HCT116 (cell line): ENCODE data around the gene SH3PXD2A. TPM values are rescaled to one million over a fixed set of nuclear protein-coding genes. Genes with fewer than 3 reads are reported as not detected.

Experiments
- ATAC-seq: fragments of 200-7000 bp; cut with Tn5 transposase; 2 replicates; pipeline ENCODE4 v1.9.1; 2020; ENCODE audit warnings: mild to moderate bottlenecking, moderate library complexity
- BruUV-seq: library from RNA; stranded (reverse); fragments of 400-500 nt; replicated peaks from 2 replicates; lab custom pipeline; 2021; lab: Mats Ljungman, UMichigan
- CTCF ChIA-PET: fragments of 300-600 bp; sonication (Branson Sonifier 250); formaldehyde crosslinking; loops from one replicate; lab custom pipeline; 2021; ENCODE audit warnings: antibody characterized with exemption; lab: Charles Lee
- POLR2A ChIA-PET: fragments of 300-600, 350-600 bp; sonication (Branson Sonifier 250); formaldehyde crosslinking; loops from one replicate; lab custom pipeline; 2021; ENCODE audit warnings: antibody characterized with exemption; lab: Charles Lee
- RAD21 ChIA-PET, 2 experiments: fragments of 300-600 bp; sonication (Branson Sonifier 250); formaldehyde crosslinking; loops; one replicate each; lab custom pipeline; 2023; ENCODE audit warnings: low total read pairs in 2 of 2; ENCODE audit not compliant: uncharacterized antibody in 2 of 2, unreplicated experiment in 2 of 2, low non-redundant PET in 1 of 2; lab: Charles Lee
- DNase-seq: peaks from one replicate; pipeline ENCODE4 v3.0.0-alpha.2; 2010; ENCODE audit warnings: low read depth, low spot score
- H2AFZ ChIP-seq: fragments of 200-600 bp; shearing (Covaris generic), sonication (generic); 2 replicates; pipeline ENCODE4 v1.6.1; 2017; ENCODE audit warnings: low read depth, mixed run types, mixed read lengths, antibody characterized with exemption, low read length; ENCODE audit not compliant: poor library complexity, severe bottlenecking
- H3K27ac ChIP-seq: 2 replicates; pipeline ENCODE4 v1.5.1; 2012; ENCODE audit warnings: low read depth, low read length
- H3K27me3 ChIP-seq: fragments of 200-600 bp; sonication (generic); 2 replicates; pipeline ENCODE4 v1.6.1; 2016; ENCODE audit warnings: mixed run types, low read length, mixed read lengths; ENCODE audit not compliant: insufficient read depth
- H3K36me3 ChIP-seq, 2 experiments: fragments of 200-500 bp in 1 of 2; fragments of 200-600 bp in 1 of 2; sonication (Bioruptor generic) in 1 of 2; sonication (generic) in 1 of 2; 2 replicates each; pipeline versions ENCODE4 v1.5.1 to v1.6.1; 2014 to 2016; ENCODE audit warnings: low read length in 2 of 2, inconsistent platforms in 1 of 2, mixed read lengths in 1 of 2, mixed run types in 1 of 2; ENCODE audit not compliant: insufficient read depth in 2 of 2, control insufficient read depth in 1 of 2
- H3K4me1 ChIP-seq, 2 experiments: fragments of 200-600 bp in 1 of 2; sonication (generic) in 1 of 2; 2 replicates each; pipeline versions ENCODE4 v1.5.1 to v1.6.1; 2012 to 2017; ENCODE audit warnings: low read length in 2 of 2, inconsistent platforms in 1 of 2, mild to moderate bottlenecking in 1 of 2, mixed read lengths in 1 of 2, mixed run types in 1 of 2, moderate library complexity in 1 of 2; ENCODE audit not compliant: insufficient read depth in 2 of 2, control insufficient read depth in 1 of 2
- H3K4me2 ChIP-seq: fragments of 200-600 bp; sonication (generic); 2 replicates; pipeline ENCODE4 v1.6.1; 2017; ENCODE audit warnings: mixed run types, low read length, mixed read lengths
- H3K4me3 ChIP-seq, 2 experiments: fragments of 200-600 bp in 1 of 2; sonication (generic) in 1 of 2; replicated peaks in 1 of 2; 2 replicates each; pipeline ENCODE4 v1.5.1; 2011 to 2016; ENCODE audit warnings: low read length in 2 of 2, control low read depth in 1 of 2, low read depth in 1 of 2, mild to moderate bottlenecking in 1 of 2, mixed read lengths in 1 of 2, mixed run types in 1 of 2
- H3K79me2 ChIP-seq: fragments of 200-600 bp; sonication (generic); 2 replicates; pipeline ENCODE4 v1.6.1; 2017; ENCODE audit warnings: mild to moderate bottlenecking, mixed run types, low read length, moderate library complexity, mixed read lengths; ENCODE audit not compliant: insufficient read depth
- H3K9ac ChIP-seq: fragments of 200-600 bp; sonication (generic); 2 replicates; pipeline ENCODE4 v1.6.1; 2016; ENCODE audit warnings: low read length, mixed read lengths
- H3K9me2 ChIP-seq: fragments of 200-600 bp; sonication (generic), shearing (Covaris generic); 2 replicates; pipeline ENCODE4 v1.6.1; 2017; ENCODE audit warnings: mixed run types, mild to moderate bottlenecking, moderate library complexity; ENCODE audit not compliant: insufficient read depth
- H3K9me3 ChIP-seq, 2 experiments: fragments of 200-500 bp in 1 of 2; fragments of 200-600 bp in 1 of 2; sonication (Bioruptor generic) in 1 of 2; sonication (generic) in 1 of 2; 2 replicates each; pipeline ENCODE4 v1.6.1; 2014 to 2017; ENCODE audit warnings: low read length in 2 of 2, mixed read lengths in 2 of 2, inconsistent platforms in 1 of 2, low read depth in 1 of 2, mild to moderate bottlenecking in 1 of 2, mixed run types in 1 of 2, moderate library complexity in 1 of 2; ENCODE audit not compliant: control insufficient read depth in 1 of 2, insufficient read depth in 1 of 2
- H4K20me1 ChIP-seq: fragments of 200-600 bp; sonication (generic), shearing (Covaris generic); 2 replicates; pipeline ENCODE4 v1.6.1; 2017; ENCODE audit warnings: mixed run types, mild to moderate bottlenecking, moderate library complexity; ENCODE audit not compliant: insufficient read depth
- ATF3 ChIP-seq: IDR thresholded peaks from 2 replicates; pipeline ENCODE4 v1.6.1; 2012
- CTCF ChIP-seq, 3 experiments: fragments of 200-600 bp in 1 of 3; sonication (generic) in 1 of 3; IDR thresholded peaks in 2 of 3; conservative IDR thresholded peaks in 1 of 3; 2 replicates each; pipeline ENCODE4 v1.5.1; 2012 to 2017; ENCODE audit warnings: low read depth in 2 of 3, low read length in 2 of 3, antibody characterized with exemption in 1 of 3, borderline replicate concordance in 1 of 3, control low read depth in 1 of 3, mild to moderate bottlenecking in 1 of 3, mixed read lengths in 1 of 3, mixed run types in 1 of 3, moderate library complexity in 1 of 3; ENCODE audit not compliant: insufficient read depth in 1 of 3
- ELF1 ChIP-seq: IDR thresholded peaks from 2 replicates; pipeline ENCODE4 v1.6.1; 2012; ENCODE audit warnings: low read depth, borderline replicate concordance
- FOSL1 ChIP-seq: IDR thresholded peaks from 2 replicates; pipeline ENCODE4 v1.6.1; 2012; ENCODE audit warnings: low read depth
- POLR2AphosphoS5 ChIP-seq: IDR thresholded peaks from 2 replicates; pipeline ENCODE4 v1.6.1; 2011; ENCODE audit warnings: mild to moderate bottlenecking, low read depth, low read length, moderate library complexity
- TCF7L2 ChIP-seq: IDR thresholded peaks from 2 replicates; pipeline ENCODE4 v1.7.0; 2011; ENCODE audit warnings: borderline replicate concordance, inconsistent platforms; ENCODE audit not compliant: insufficient read depth, insufficient read length; ENCODE audit errors: extremely low read depth
- YY1 ChIP-seq: IDR thresholded peaks from 2 replicates; pipeline ENCODE4 v1.6.1; 2011; ENCODE audit warnings: low read length, low read depth, moderate library complexity, mild to moderate bottlenecking; ENCODE audit not compliant: insufficient replicate concordance; ENCODE audit errors: extremely low read depth
- ZBTB33 ChIP-seq: IDR thresholded peaks from 2 replicates; pipeline ENCODE4 v1.6.1; 2011; ENCODE audit warnings: mild to moderate bottlenecking, low read length, moderate library complexity; ENCODE audit not compliant: insufficient replicate concordance; ENCODE audit errors: extremely low read depth
- ZNF274 ChIP-seq: fragments of 200-500 bp; sonication (Bioruptor generic); IDR thresholded peaks from 2 replicates; pipeline ENCODE4 v1.6.1; 2014; ENCODE audit warnings: mild to moderate bottlenecking, low read depth, low read length, inconsistent platforms
- intact Hi-C: fragments of 100-400 bp; cut with micrococcal nuclease; formaldehyde crosslinking; loops from 2 replicates; pipeline ENCODE4 v1.10.0; 2022
- total RNA-seq: library from RNA; stranded (reverse); gene quantifications from one replicate; pipeline ENCODE4 v1.2.1, GENCODE V29; 2021; ENCODE audit not compliant: unreplicated experiment

The SH3PXD2A gene
- total RNA-seq, 1 experiment from 2014 or later: 8.7 TPM

GRCh38 chr10:103841519-103841918 lies 13.9 kb downstream of the SH3PXD2A start:
- H3K9ac ChIP-seq: no peak overlapping the region
- no peak overlapping the region for H3K27ac ChIP-seq
- no peaks in the 10 kb centered on the region for H3K79me2 ChIP-seq
- no TSS peak for BruUV-seq
- DNase-seq (no peak), ATAC-seq (no peak)
- intact Hi-C loops: no loop called here
- ChIA-PET POLR2A (no interaction called here), CTCF (no interaction called here), RAD21 (no interaction called here)
- no peak overlapping the region for H2AFZ ChIP-seq
- no peaks in the 10 kb centered on the region for H3K9me3 ChIP-seq
- H3K4me1 ChIP-seq: no peaks in the 10 kb centered on the region
- H3K4me3 ChIP-seq: no peak overlapping the region
- H3K27me3 ChIP-seq: peaks cover 3% of the 10 kb centered on the region; the same call in 1 of the 2 replicates
- no peaks in the 10 kb centered on the region for H3K9me2 ChIP-seq
- no peaks in the 10 kb centered on the region for H4K20me1 ChIP-seq
- H3K4me2 ChIP-seq: no peak overlapping the region
- H3K36me3 ChIP-seq: no peaks in the 10 kb centered on the region
- no peak for TF ChIP-seq YY1
- TF ChIP-seq FOSL1: no peak
- no peak for TF ChIP-seq TCF7L2
- TF ChIP-seq ATF3: no peak
- TF ChIP-seq ZNF274: no peak
- TF ChIP-seq ZBTB33: no peak
- TF ChIP-seq ELF1: no peak
- TF ChIP-seq CTCF (IDR thresholded peaks at IDR 0.05 in 2 of 3, conservative IDR thresholded peaks at IDR 0.05 in 1 of 3; ENCODE audit: borderline replicate concordance in 1 of 3, insufficient read depth in 1 of 3, low read depth in 2 of 3, low read length in 2 of 3): no peak
- no peak for TF ChIP-seq POLR2AphosphoS5
- TF ChIP-seq, all 23 proteins: peak for 0
